ENCODE results near the gene FMN1.
A peak's percentile ranks its signal among the peaks of the same experiment; 100 is the strongest.

The FMN1 gene

GRCh38 chr15:32802286-32802936 is 392.1 kb downstream of the FMN1 start:
- DNase-seq = peak; percentile 89

- no peak for DNase-seq
Observed at GRCh38 chr15:32799936-32800535, 394.5 kb downstream of the FMN1 start.

- DNase-seq = no peak
Observed at GRCh38 chr15:32796856-32797255, 397.7 kb downstream of the FMN1 start.

DNA sequence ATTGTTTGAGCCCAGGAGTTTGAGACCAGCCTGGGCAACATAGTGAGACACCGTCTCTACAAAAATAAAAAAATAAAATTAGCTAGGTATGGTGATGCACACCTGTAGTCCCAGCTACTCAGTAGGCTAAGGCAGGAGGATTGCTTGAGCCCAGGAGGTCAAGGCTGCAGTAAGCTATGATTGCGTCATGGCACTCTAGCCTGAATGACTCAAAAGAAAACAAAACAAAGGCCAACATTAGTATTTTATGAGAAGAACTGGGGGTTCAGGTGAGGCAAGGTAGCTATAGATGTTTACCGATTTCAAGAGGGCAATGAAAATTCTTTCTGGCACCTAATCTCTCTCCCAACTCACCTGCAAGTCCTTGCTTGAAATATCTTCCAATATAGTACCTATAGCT is 399.5 kb downstream of the FMN1 start:
- DNase-seq = no peak

DNA sequence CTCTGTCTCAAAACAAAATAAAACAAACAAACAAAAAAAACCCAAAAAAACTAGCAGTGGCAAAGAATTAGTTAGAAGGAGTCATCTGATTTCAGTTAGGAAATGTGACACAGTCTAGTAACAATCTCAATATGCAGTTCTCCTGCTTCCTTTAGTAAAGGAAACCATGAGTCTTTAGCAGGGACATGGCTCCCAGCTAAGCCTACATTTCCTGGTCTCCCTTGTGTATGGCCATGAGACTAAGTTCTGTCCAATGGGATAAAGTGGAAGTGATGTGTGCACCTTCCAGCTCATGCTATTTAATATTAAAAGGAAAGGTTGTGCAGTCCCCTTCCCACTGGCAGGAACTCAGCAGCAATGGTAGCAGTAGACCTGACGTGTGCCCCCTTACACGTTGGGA is 402.1 kb downstream of the FMN1 start:
- DNase-seq = no peak

DNA sequence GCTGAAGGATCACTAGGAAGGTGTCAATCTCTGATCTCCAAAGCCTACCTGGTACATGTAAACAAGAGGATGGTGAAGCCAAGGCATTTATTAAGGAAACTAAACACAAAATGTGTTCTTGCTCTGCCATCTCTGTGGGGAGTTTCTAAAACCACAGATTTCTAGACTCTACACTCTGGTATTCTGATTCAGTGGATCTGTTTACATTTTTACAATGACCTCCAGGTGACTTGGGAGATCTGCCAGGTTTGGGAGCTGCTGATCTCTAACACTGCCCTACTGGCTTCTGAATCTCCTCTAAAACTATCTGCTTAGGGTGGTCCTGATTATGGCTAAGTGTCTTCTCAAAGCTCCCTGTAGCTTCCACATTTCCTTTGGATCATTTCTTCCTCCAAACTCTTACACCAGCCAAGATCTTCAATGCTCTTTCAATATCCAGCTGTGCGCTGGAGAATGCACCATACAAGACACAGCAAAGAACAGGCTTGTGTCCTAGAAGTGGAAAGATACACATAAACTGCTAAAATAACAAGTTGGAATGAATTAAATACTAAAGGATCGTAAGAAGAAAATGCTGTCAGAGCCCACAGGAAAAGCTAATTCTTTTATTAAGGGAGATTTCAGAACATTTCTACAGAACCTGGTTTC is 404.0 kb downstream of the FMN1 start:
- no peak for DNase-seq

GRCh38 chr15:32787949-32788348 is 406.6 kb downstream of the FMN1 start:
- DNase-seq = no peak

GRCh38 chr15:32786906-32787305 is 407.6 kb downstream of the FMN1 start:
- no peak for DNase-seq

DNA sequence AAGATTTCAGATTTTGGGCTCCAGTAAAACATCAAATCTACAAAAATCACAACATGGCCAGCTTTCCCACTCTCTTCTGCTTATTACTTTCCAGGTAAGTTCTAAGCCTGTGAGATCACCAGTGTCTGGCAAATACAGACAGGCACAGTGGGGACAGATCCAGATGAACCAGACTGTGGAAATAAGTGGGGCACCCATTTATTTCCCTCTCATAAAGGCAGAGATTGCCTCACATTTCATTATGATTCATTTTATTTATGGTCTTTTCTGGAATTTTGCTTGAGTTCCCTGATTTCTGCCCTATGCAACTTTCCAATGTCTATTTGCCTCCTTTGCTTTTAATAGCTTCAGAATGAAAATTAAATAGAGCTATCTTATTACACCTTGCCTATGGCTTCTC is 409.9 kb downstream of the FMN1 start:
- no peak for DNase-seq

- DNase-seq = no peak
Observed at GRCh38 chr15:32781781-32782180, 412.7 kb downstream of the FMN1 start.

DNA sequence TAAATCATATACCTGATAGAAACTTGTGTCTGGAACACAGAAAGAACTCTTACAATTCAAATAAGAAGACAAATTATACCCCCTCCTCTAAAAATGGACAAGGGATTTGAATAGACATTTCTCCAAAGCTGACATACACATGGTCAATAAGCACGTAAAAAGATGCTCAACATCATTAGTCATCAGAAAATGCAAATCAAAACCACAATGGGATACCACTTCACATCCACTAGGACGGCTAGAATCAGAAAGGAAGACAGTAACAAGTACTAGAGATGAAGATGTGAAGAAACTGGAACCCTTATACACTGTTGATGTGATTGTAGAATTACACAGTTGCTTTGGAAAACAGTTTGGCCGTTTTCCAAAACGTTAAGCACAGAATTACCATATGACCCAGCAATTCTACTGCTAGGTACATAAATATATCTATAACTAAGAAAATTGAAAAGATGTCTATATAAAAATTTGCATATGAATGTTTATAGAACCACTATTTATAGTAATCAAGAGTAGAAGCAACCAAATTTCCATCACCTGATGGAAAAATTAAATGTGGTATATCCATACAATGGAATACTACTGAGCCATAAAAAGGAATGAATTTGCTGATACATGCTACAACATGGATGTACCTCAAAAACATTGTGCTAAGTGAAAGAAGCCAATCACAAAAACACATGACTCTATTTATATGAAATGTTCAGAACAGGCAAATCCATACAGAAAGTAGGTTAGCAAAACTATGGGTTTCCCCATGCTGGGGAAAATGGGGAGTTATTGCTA is 415.9 kb downstream of the FMN1 start:
- DNase-seq = no peak

GRCh38 chr15:32775103-32775502 is 419.4 kb downstream of the FMN1 start:
- no peak for DNase-seq

DNA sequence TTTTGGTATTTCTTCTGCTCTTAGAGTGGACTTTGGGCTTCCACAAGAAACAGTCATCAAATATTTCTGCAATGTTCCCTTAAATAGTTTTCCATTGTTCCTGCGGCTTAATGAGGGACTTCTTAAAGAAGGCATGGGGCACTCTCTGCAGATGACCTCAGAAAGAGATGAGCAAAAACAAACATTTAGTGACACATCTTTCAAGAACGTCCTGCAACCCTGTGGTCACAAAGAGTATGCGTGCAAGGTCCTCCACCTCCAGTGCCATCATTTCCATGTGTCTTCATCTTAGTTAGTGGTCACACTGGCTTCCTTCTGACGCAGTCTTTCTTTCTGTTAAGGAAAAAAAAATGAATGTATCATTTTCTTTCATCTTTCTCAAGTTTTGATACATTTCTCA is 420.5 kb downstream of the FMN1 start:
- no peak for DNase-seq

GRCh38 chr15:32767236-32767635 is 427.3 kb downstream of the FMN1 start:
- DNase-seq = no peak

GRCh38 chr15:32766101-32766500 is 428.4 kb downstream of the FMN1 start:
- DNase-seq = no peak

DNA sequence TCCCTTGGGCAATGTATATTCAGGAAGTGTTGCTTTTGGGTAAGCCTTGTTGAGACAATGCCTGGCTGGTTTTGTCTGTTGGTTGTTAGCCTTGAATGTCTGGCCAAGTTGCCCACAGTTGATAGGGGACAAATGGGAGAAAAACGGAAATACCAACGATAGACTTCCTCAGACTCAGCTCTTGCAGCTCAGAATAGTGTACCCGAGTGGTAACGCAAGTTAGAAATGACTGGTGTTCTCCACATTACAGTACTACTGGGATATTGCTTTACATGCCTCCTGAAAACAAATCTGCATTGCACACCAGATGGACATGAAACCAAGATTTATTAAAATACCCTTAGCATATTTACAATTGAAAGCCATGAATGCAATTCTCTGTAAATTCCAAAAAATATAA is 429.3 kb downstream of the FMN1 start:
- DNase-seq = no peak

- DNase-seq = peak; percentile 22
Observed at GRCh38 chr15:32763295-32763694, 431.2 kb downstream of the FMN1 start.

- no peak for DNase-seq
Observed at GRCh38 chr15:32757426-32757825, 437.1 kb downstream of the FMN1 start.

GRCh38 chr15:32750979-32751378 is 443.5 kb downstream of the FMN1 start:
- no peak for DNase-seq

DNA sequence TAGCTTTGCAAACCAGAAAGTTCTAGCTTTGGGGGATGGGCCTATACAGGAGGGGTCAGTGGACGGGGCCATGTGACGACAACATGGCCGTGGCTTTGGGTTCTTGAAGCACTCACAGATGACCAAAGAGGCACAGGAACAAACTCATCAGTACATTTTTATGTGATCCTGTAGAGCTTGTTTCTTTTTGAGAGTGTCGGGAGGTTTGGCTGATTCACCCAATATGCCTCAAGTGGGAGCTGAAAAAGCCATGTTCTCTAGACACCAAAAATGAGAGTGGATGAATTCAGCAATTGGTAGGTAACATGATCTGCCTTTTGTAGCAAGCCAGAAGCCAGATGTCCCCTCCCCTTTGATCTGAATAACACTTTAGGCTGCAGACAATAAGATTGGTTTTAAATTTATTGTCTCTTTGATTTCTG is 446.6 kb downstream of the FMN1 start:
- DNase-seq = no peak

- no peak for DNase-seq
Observed at GRCh38 chr15:32746116-32746857, 448.2 kb downstream of the FMN1 start.

DNA sequence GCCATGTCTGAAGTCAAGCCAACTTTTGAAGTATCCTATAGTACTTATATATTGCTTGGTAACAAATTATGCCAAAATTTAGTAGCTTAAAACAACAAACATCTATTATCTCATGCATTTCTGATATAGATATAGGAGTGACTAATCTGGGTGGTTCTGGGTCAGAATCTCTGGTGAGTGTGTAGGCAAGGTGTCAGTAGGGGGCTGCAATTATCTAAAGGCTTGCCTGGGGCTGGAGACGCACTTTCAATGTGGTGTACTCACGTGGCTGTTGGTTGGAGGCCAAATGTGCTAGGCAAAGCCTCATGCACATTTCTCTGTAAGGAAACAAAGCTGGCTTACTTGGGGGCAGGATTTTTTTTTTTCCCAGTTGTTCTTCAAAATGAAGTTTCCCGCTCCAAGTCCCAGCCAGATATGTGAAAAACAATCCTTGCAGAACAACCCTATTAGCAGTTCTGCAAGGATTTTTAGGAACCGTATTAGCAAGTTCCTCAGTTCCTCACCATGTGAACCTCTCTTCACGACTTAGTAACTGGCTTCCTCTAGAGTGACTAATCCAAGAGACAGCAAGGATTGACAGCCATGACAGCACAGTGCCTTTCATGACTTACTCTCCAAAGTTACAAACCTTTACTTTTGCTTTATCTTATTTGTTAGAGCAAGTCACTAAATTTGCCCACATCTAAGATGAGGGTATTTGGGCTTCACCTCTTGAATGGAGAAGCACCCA is 450.9 kb downstream of the FMN1 start:
- no peak for DNase-seq

Data from MV-4-11 (cell line).